MM.1S (cell line): ENCODE data around the gene UGGT1.

ENCODE experiments used
- CTCF ChIP-seq: fragments of 300-600 bp; sonication (generic); IDR thresholded peaks from 2 replicates; pipeline ENCODE4 v1.5.1; 2016; ENCODE audit warnings: antibody characterized with exemption, low read length, mixed read lengths
- EZH2 ChIP-seq: fragments of 300-600 bp; sonication (generic); optimal IDR thresholded peaks from 2 replicates; pipeline ENCODE3; 2017; ENCODE audit warnings: low read depth, mild to moderate bottlenecking, antibody characterized with exemption, low read length, mixed read lengths
- EZH2phosphoT487 ChIP-seq: fragments of 300-600 bp; sonication (generic); IDR thresholded peaks from 2 replicates; pipeline ENCODE4 v1.6.1; 2018; ENCODE audit warnings: antibody characterized with exemption, low read length

GRCh38 chr2:128159437-128159836 is 68.4 kb downstream of the UGGT1 start:
- TF ChIP-seq CTCF = no peak
- TF ChIP-seq EZH2phosphoT487 = no peak
- no peak for TF ChIP-seq EZH2
